Activated CD8-positive, alpha-beta memory T cell treated with anti-CD3 and anti-CD28 coated beads for 1 hour (primary cell): ENCODE results near the gene E2F6.

Experiments
- DNase-seq, 2 donors: peaks; one replicate each; pipeline ENCODE4 v3.0.0-alpha.2; 2020; ENCODE audit warnings: low read depth in 1 of 2; ENCODE audit errors: extremely low read depth in 1 of 2

Gene E2F6

GRCh38 chr2:11465110-11465484 is 864 bp downstream of the E2F6 start:
- no peak for DNase-seq

- no peak for DNase-seq
These were observed 6.1 kb downstream of the E2F6 start for GRCh38 chr2:11459816-11460215.

- no peak for DNase-seq
These were observed 7.2 kb downstream of the E2F6 start for GRCh38 chr2:11458753-11459152.

GRCh38 chr2:11457935-11458334 is 8.0 kb downstream of the E2F6 start:
- DNase-seq, result no peak

- no peak for DNase-seq
These were observed 9.7 kb downstream of the E2F6 start for GRCh38 chr2:11456251-11456650.

GRCh38 chr2:11454824-11455223 is 11.1 kb downstream of the E2F6 start:
- no peak for DNase-seq

GRCh38 chr2:11450791-11451190 is 15.2 kb downstream of the E2F6 start:
- DNase-seq, result no peak

GRCh38 chr2:11446733-11447248 is 19.2 kb downstream of the E2F6 start:
- DNase-seq, result no peak

- no peak for DNase-seq
These were observed 21.2 kb downstream of the E2F6 start for GRCh38 chr2:11444737-11445136.

GRCh38 chr2:11438555-11439080 is 27.3 kb downstream of the E2F6 start:
- DNase-seq, result no peak

- DNase-seq, result no peak
These were observed 28.4 kb downstream of the E2F6 start for GRCh38 chr2:11437602-11438001.

GRCh38 chr2:11435036-11435435 is 30.9 kb downstream of the E2F6 start:
- DNase-seq, result no peak

- no peak for DNase-seq
These were observed 31.5 kb downstream of the E2F6 start for GRCh38 chr2:11434443-11434842.

- no peak for DNase-seq
These were observed 32.1 kb downstream of the E2F6 start for GRCh38 chr2:11433822-11434221.

GRCh38 chr2:11430729-11431128 is 35.2 kb downstream of the E2F6 start:
- no peak for DNase-seq

GRCh38 chr2:11427224-11427623 is 38.7 kb downstream of the E2F6 start:
- no peak for DNase-seq

GRCh38 chr2:11422901-11423435 is 43.0 kb downstream of the E2F6 start:
- no peak for DNase-seq

GRCh38 chr2:11422491-11422865 is 43.5 kb downstream of the E2F6 start:
- DNase-seq, result no peak

- DNase-seq, result no peak
These were observed 44.0 kb downstream of the E2F6 start for GRCh38 chr2:11421863-11422490.

GRCh38 chr2:11420671-11421070 is 45.3 kb downstream of the E2F6 start:
- no peak for DNase-seq

- DNase-seq, result no peak
These were observed 45.8 kb downstream of the E2F6 start for GRCh38 chr2:11420190-11420589.

GRCh38 chr2:11419781-11420180 is 46.2 kb downstream of the E2F6 start:
- no peak for DNase-seq
